ENCODE data around the gene PPFIA1. TPM values are rescaled to one million over a fixed set of nuclear protein-coding genes. Genes with fewer than 3 reads are reported as not detected.
"Not testable (repeated sequence)": the region's sequence is repeated elsewhere in the genome, so short reads cannot be mapped to it uniquely, and the experiment has no call there.

Gene PPFIA1
- polyA plus RNA-seq, 1 donor from 2014 or later: 13.7 TPM

GRCh38 chr11:70268526-70268925 is 2.0 kb upstream of the PPFIA1 start:
- H3K36me3 Mint-ChIP-seq: peaks cover 2% of the 10 kb centered on the region
- peaks cover 26% of the 10 kb centered on the region for H3K27me3 Mint-ChIP-seq
- H3K27ac Mint-ChIP-seq: peak overlapping the region in 1 of 3 donors; percentile 27
- peaks cover 7 to 25% (median 19%) of the 10 kb centered on the region in 3 donors for H3K4me1 Mint-ChIP-seq
- peak overlapping the region in 2 of 4 donors; percentile 71 to 94 for H3K4me3 Mint-ChIP-seq
- peaks cover 0 to 2% (median 0%) of the 10 kb centered on the region in 3 donors for H3K9me3 Mint-ChIP-seq

DNA sequence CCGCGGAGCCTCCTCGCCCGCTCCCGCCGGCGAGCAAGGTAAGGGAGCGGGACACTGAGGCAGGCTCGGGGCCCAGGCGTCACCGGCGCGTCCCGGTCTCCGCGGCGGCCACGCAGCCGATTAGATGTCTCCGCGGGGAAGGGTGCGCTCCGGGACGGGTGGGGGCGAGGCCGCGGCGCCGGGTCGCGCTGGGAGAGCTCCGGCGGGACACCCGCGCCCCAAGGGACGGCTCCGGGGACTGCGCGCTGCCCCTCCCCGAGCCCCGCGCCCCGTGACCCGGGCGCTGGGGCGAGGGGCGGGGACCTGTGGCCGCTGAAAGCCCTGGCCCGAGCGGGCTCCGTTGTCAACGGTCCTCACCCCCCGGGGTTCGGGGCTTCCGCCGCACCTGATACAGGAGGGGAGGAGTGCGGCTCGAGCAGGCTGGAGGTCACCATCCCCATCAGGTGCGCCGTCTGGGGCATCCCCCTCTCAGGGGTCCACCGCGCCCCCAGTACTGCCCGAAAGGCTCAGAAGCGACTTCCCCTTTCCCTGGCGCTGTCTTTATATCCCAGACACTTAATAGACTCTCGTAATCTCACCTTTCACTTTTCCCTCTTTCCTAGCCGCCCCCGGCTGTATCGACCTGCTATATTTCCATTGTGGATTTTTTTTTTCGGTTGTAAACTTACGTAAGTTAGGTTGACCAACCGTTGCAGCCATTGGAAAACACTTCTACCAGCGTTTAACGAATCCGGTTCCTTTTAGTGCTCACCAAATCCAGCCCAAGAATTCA is 573 bp downstream of the PPFIA1 start:
- Mint-ChIP-seq H3K36me3 (peaks cover 7% of the 10 kb centered on the region), H3K4me3 (peak overlapping the region; percentile 84 to 95 (median 91)), H3K27me3 (peaks cover 13% of the 10 kb centered on the region), H3K27ac (peak overlapping the region; percentile 64 to 94 (median 82)), H3K9me3 (no peaks in the 10 kb centered on the region), H3K4me1 (peaks cover 19 to 37% (median 33%) of the 10 kb centered on the region in 3 donors)

GRCh38 chr11:70271649-70271953 is 1.1 kb downstream of the PPFIA1 start:
- Mint-ChIP-seq H3K9me3 (no peaks in the 10 kb centered on the region), H3K36me3 (peaks cover 7% of the 10 kb centered on the region), H3K4me3 (peak overlapping the region; percentile 84 to 95 (median 91)), H3K27ac (peak overlapping the region in 2 of 3 donors; percentile 64 to 82), H3K4me1 (peaks cover 20 to 39% (median 34%) of the 10 kb centered on the region in 3 donors), H3K27me3 (peaks cover 13% of the 10 kb centered on the region)

DNA sequence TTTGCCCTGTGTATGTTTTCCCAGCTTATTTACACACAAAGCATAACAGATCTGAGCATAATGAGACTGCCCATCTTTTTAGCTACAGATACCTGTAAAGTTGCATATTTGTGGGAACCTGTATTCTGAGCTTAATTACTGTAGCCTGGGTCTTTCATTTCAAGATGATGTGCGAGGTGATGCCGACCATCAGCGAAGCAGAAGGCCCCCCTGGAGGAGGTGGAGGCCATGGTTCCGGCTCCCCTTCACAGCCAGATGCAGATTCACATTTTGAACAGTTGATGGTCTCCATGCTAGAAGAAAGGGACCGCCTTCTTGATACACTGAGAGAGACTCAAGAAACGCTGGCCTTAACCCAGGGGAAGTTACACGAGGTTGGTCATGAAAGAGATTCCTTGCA is 1.5 kb downstream of the PPFIA1 start:
- peaks cover 7% of the 10 kb centered on the region for H3K36me3 Mint-ChIP-seq
- H3K4me3 Mint-ChIP-seq: peak overlapping the region; percentile 37 to 95 (median 66)
- H3K4me1 Mint-ChIP-seq: peaks cover 20 to 39% (median 35%) of the 10 kb centered on the region in 3 donors
- no peaks in the 10 kb centered on the region for H3K9me3 Mint-ChIP-seq
- peak overlapping the region in 1 of 3 donors; percentile 64 for H3K27ac Mint-ChIP-seq
- peaks cover 13% of the 10 kb centered on the region for H3K27me3 Mint-ChIP-seq

DNA sequence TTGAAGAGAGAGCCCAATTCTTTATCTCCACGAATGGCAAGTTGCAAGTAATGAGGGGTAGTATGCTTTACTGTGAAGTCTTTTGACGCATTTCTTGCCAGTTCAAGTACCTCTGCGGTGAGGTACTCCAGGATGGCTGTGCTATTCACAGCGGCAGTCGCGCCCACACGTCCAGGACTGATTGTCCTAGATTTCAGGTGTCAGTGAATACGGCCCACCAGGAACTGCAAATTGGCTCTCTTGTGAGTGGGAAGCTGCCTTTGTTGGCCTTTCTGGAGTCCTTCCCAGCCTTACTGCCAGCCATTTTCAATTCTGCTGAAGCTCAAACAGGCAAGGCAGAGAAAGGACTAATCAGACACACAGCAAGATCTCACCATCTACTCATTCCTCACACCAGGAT is 8.5 kb downstream of the PPFIA1 start:
- Mint-ChIP-seq H3K9me3 (no peaks in the 10 kb centered on the region), H3K4me1 (peaks cover 23 to 25% (median 24%) of the 10 kb centered on the region in 3 donors), H3K27me3 (no peaks in the 10 kb centered on the region), H3K4me3 (peak overlapping the region in 1 of 4 donors; percentile 28), H3K27ac (no peak overlapping the region), H3K36me3 (peaks cover 15% of the 10 kb centered on the region)

DNA sequence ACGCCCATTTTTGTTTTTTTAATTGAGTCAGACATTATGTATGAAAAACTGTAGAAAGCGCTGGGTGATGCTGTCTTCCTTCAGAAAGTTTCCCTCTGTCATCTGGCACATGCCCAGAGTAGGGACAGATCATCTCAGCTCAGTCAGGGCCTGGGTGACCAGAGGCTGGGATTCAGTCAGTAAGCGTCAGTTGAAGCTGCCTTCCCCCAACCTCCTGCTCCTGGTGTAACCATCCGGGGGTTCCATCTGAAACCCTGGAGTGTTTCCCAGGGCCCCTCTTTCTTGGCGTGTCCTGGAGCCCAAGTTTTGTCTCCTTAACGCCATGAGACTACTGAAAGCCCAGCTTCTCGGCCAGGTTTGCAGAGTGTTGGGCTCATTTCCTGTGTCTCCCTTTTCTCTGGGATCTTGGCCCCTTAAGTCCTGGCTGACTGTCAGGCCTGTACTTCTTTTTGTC is 10.7 kb downstream of the PPFIA1 start:
- H3K4me3 Mint-ChIP-seq: peak overlapping the region in 1 of 4 donors; percentile 40
- no peaks in the 10 kb centered on the region for H3K9me3 Mint-ChIP-seq
- H3K27me3 Mint-ChIP-seq: no peaks in the 10 kb centered on the region
- H3K27ac Mint-ChIP-seq: no peak overlapping the region
- H3K4me1 Mint-ChIP-seq: peaks cover 6 to 12% (median 9%) of the 10 kb centered on the region in 3 donors
- H3K36me3 Mint-ChIP-seq: peaks cover 14% of the 10 kb centered on the region

DNA sequence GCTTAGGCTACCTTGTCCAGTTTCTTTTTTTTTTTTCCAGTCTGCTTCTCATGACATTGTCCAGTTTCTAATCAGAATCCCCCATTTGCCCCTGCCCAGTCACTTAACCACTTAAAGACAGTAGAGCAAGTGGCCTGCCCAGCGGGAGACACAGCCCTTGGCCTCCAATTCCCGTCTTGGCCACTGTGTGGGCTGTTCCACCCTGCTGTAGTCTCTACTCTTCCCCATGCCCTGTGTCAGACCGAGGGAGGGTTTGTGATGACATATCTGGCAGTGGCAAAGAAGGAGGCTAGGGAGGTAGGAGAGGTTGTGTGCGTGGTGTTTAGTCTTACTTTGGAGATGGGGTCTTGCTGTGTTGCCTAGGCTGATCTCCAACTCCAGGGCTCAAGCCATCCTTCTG is 11.5 kb downstream of the PPFIA1 start:
- Mint-ChIP-seq H3K4me3 (no peak overlapping the region), H3K4me1 (peaks cover 5 to 10% (median 9%) of the 10 kb centered on the region in 3 donors), H3K27me3 (no peaks in the 10 kb centered on the region), H3K36me3 (peaks cover 15% of the 10 kb centered on the region), H3K9me3 (no peaks in the 10 kb centered on the region), H3K27ac (peak overlapping the region in 1 of 3 donors; percentile 85)

DNA sequence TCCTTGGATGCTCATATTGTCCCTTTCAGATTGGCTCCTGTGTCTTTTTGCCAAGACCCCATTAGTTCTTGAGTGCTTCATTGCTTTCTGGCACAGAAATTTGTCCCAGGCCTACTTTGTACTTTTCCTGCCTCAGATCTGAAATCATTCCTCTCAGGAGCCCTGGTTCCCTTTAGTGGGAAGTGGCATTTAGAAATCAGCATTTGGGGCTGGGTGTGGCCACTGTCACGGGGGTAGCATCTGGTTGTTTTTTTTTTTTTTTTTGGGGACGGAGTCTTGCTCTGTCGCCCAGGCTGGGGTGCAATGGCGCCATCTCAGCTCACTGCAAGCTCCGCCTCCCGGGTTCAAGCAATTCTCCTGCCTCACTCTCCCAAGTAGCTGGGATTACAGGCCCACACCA is 18.2 kb downstream of the PPFIA1 start:
- H3K27ac Mint-ChIP-seq: no peak overlapping the region
- H3K9me3 Mint-ChIP-seq: no peaks in the 10 kb centered on the region
- H3K27me3 Mint-ChIP-seq: no peaks in the 10 kb centered on the region
- peaks cover 0 to 7% (median 1%) of the 10 kb centered on the region in 3 donors for H3K4me1 Mint-ChIP-seq
- H3K4me3 Mint-ChIP-seq: no peak overlapping the region
- peaks cover 11% of the 10 kb centered on the region for H3K36me3 Mint-ChIP-seq

GRCh38 chr11:70289582-70289981 is 19.1 kb downstream of the PPFIA1 start:
- Mint-ChIP-seq H3K27me3 (no peaks in the 10 kb centered on the region), H3K27ac (no peak overlapping the region), H3K4me1 (peaks cover 0 to 7% (median 1%) of the 10 kb centered on the region in 3 donors), H3K9me3 (no peaks in the 10 kb centered on the region), H3K4me3 (no peak overlapping the region), H3K36me3 (peaks cover 9% of the 10 kb centered on the region)

- Mint-ChIP-seq H3K27ac (no peak overlapping the region), H3K27me3 (no peaks in the 10 kb centered on the region), H3K4me1 (peaks cover 0 to 7% (median 0%) of the 10 kb centered on the region in 3 donors), H3K9me3 (no peaks in the 10 kb centered on the region), H3K4me3 (no peak overlapping the region), H3K36me3 (peaks cover 8% of the 10 kb centered on the region)
Measured at GRCh38 chr11:70290361-70291065, 20.0 kb downstream of the PPFIA1 start.

- H3K27me3 Mint-ChIP-seq: no peaks in the 10 kb centered on the region
- no peak overlapping the region for H3K4me3 Mint-ChIP-seq
- H3K27ac Mint-ChIP-seq: no peak overlapping the region
- H3K4me1 Mint-ChIP-seq: peaks cover 0 to 6% (median under 1%) of the 10 kb centered on the region in 3 donors
- H3K36me3 Mint-ChIP-seq: peaks cover 6% of the 10 kb centered on the region
- H3K9me3 Mint-ChIP-seq: no peaks in the 10 kb centered on the region
Measured at GRCh38 chr11:70292166-70292565, 21.7 kb downstream of the PPFIA1 start.

DNA sequence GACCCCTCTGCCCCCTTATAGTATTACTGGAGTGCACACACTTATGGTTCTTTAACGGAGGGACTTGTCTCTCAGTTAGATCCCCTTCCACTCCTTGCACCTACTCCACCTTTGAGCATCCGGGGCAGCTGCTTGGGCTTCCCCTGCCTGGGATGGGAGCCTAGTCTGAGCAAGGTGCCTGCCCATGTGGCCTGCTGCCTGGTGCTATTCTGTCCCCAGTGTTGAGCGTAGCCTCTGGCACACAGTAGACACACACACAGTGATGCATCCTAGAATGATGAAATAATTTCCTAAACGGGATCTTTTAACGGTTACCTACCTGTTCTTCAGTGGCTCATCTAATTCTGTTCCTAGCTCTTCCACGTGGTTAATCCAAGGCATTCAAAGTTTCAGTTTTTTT is 22.4 kb downstream of the PPFIA1 start:
- no peaks in the 10 kb centered on the region for H3K9me3 Mint-ChIP-seq
- peaks cover 8% of the 10 kb centered on the region for H3K36me3 Mint-ChIP-seq
- H3K27me3 Mint-ChIP-seq: no peaks in the 10 kb centered on the region
- H3K4me3 Mint-ChIP-seq: no peak overlapping the region
- H3K4me1 Mint-ChIP-seq: peaks cover 0 to 6% (median 2%) of the 10 kb centered on the region in 3 donors
- H3K27ac Mint-ChIP-seq: no peak overlapping the region

GRCh38 chr11:70295166-70295565 is 24.7 kb downstream of the PPFIA1 start:
- H3K27me3 Mint-ChIP-seq, H3K4me1 Mint-ChIP-seq, H3K4me3 Mint-ChIP-seq, H3K36me3 Mint-ChIP-seq, H3K27ac Mint-ChIP-seq, H3K9me3 Mint-ChIP-seq: not testable (repeated sequence)

DNA sequence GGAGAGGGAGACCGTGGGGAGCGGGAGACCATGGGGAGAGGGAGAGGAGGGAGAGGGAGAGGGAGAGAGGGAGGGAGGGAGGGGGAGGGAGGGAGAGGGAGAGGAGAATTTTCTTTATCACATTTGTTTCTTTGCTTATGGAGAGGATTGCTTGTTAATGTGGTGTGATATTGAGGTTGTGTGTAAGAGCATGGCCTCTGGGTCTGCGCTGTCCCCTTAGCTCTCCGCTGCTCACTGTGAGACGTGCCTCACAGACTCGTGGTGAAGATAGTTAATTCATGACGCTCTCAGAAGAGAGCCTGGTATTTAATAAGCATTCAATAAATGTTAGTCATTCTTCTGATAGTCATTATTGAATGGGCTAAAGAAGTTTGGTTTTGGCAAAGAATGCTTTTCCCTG is 26.2 kb downstream of the PPFIA1 start:
- Mint-ChIP-seq H3K27ac (no peak overlapping the region), H3K4me3 (no peak overlapping the region), H3K9me3 (no peaks in the 10 kb centered on the region), H3K27me3 (no peaks in the 10 kb centered on the region), H3K36me3 (peaks cover 6% of the 10 kb centered on the region), H3K4me1 (peaks cover 0 to 3% (median 2%) of the 10 kb centered on the region in 3 donors)

- H3K4me3 Mint-ChIP-seq: no peak overlapping the region
- no peaks in the 10 kb centered on the region for H3K9me3 Mint-ChIP-seq
- H3K27me3 Mint-ChIP-seq: no peaks in the 10 kb centered on the region
- peaks cover 7% of the 10 kb centered on the region for H3K36me3 Mint-ChIP-seq
- no peak overlapping the region for H3K27ac Mint-ChIP-seq
- H3K4me1 Mint-ChIP-seq: peaks cover 0 to 3% (median 2%) of the 10 kb centered on the region in 3 donors
Measured at GRCh38 chr11:70297341-70297740, 26.9 kb downstream of the PPFIA1 start.

Data from IgD-negative memory B cell (primary cell).